ENCODE measurements around the gene FGD5.

- no peak for TF ChIP-seq CTCF (IDR thresholded peaks at IDR 0.05)
- no peak for TF ChIP-seq POLR2A (IDR thresholded peaks at IDR 0.05)
Observed at GRCh38 chr3:14864131-14864530, 45.4 kb downstream of the FGD5 start.

Measured in uterus (tissue), 2 donors.